HCEC 1CT (cell line): ENCODE data around the gene CDC14A.

Experiments used
- DNase-seq: peaks from one replicate; pipeline ENCODE4 v3.0.0-alpha.2; 2017

The CDC14A gene

GRCh38 chr1:100499194-100499811 is 147.0 kb downstream of the CDC14A start:
- DNase-seq, result no peak

- DNase-seq, result no peak
These were observed 149.9 kb downstream of the CDC14A start for GRCh38 chr1:100502052-100502792.

- DNase-seq, result no peak
These were observed 153.9 kb downstream of the CDC14A start for GRCh38 chr1:100506217-100506616.

GRCh38 chr1:100510451-100510850 is 158.1 kb downstream of the CDC14A start:
- no peak for DNase-seq

DNA sequence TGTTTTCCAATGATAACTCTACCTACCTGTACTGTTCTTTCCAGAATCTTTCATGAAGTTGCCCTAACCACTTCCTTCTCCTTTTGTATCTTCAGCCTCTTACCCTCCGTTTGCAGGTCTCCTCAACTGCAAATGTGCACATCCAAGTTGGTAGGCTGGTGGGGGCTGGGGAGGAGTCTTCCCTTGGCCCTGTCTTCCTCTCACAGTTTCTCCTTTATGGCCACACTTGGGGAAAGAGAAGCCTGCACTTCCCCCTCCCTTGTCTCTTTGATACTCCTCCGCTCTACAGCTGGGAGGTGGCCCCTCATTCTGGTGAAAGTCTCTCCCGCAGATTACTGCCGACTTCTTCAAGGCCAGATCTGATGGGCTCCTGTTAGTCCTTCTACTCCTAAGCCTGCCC is 158.8 kb downstream of the CDC14A start:
- DNase-seq, result no peak

- DNase-seq, result no peak
These were observed 159.5 kb downstream of the CDC14A start for GRCh38 chr1:100511773-100512172.

- DNase-seq, result no peak
These were observed 160.6 kb downstream of the CDC14A start for GRCh38 chr1:100512803-100513352.

DNA sequence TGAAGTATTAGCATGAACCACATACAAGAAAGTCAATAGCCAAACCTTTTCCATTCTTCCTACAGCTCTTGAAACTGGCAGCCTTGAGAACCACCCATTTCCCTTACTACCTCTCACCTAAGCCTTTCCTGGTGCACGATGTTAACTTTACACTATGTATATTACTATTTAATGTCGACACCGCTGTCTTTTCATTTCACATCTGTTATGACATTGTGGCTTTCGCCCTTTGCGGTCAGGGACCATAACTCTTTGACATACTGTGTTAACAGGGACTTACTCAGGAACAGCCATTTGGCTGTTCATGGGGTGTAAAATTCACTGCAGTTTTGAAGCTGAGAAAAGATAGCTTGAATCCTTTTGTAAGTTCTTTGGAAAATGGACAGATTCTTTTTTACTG is 164.6 kb downstream of the CDC14A start:
- DNase-seq, result no peak

GRCh38 chr1:100517515-100517914 is 165.2 kb downstream of the CDC14A start:
- DNase-seq, result no peak

- DNase-seq, result no peak
These were observed 165.7 kb downstream of the CDC14A start for GRCh38 chr1:100518023-100518422.

- DNase-seq, result peak; percentile 16
These were observed 170.8 kb downstream of the CDC14A start for GRCh38 chr1:100523038-100523652.

- DNase-seq, result no peak
These were observed 172.0 kb downstream of the CDC14A start for GRCh38 chr1:100524355-100524754.

DNA sequence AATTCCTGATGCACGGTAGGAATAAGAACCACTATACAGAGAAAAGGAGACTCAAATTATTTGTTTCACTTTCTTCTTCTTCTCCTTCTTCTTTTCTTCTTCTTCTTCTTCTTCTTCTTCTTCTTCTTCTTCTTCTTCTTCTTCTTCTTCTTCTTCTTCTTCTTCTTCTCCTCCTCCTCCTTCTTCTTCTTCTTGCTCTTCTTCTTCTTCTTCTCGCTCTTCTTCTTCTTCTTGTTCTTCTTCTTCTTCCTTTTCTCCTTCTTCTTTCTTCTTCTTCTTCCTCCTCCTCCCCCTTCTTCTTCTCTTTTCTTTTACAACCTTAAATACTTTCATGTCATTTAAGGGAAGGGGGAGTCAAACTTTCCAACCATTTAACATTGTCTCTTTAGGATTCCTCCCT is 174.6 kb downstream of the CDC14A start:
- DNase-seq, result no peak

- no peak for DNase-seq
These were observed 176.6 kb downstream of the CDC14A start for GRCh38 chr1:100528871-100529270.

DNA sequence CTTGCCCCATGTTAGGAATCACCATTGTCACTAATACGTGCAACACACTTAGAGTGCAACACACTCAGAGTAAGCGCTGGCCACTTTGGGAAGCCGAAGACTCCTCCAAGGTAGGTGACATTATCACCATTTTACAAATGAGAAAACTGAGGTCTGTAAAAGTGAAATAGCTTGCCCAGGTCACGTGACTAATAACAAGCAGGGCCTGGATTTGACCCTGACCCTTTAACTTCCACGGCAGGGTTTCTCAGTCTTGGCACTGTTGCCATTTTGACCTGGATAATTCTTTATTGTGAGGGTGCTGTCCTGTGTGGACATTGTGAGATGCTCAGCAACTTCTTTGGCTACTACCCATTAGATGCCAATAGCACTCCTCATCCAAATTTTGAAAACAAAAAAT is 177.8 kb downstream of the CDC14A start:
- no peak for DNase-seq

DNA sequence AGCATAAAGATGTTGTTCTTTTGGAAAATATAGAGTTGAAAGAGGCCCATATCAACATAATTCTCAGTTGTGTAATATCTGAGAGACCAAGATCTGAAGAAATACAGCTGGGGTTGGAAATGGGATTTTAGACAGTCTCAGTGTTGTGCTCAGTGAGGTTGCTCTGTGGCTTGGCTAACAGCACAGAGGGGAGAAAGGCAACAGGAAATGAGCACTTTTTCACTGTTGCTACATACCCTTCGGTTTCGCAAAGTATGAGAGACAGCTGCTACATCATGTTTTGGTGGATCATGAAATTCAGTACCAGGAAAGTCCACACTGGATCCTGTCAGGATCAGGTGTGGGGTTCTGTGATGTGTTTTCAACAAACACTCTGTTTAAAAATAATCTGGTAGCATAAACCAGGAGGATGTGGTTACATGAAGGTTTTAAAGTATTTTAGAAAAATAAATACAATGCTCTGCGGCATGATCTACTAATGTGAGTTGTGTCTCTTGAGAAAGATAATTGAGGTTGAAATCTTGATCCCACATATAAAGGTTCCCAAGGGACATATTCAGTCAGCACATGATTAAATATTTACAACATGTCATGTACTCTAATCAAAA is 178.7 kb downstream of the CDC14A start:
- DNase-seq, result peak; percentile 79

DNA sequence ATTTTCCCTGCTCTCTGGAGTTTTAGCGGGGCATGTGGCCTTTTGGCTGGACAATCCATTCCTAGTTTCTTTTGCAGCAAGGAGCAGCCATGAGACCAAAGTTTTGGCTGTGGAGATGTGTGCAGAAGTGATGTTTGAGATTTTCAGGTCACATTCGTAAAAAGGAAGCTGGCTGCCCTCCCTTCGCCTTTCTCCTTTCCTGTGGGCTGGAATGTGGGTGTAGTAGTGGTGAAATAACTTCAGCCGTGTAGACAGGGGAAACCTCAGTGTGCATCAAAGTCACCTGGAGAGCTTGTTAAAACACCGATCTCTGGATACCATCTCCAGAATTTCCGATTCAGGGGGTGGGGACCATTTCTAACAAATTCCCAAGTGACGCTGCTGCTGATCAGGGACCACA is 180.3 kb downstream of the CDC14A start:
- no peak for DNase-seq

- DNase-seq, result no peak
These were observed 183.0 kb downstream of the CDC14A start for GRCh38 chr1:100535264-100535663.

DNA sequence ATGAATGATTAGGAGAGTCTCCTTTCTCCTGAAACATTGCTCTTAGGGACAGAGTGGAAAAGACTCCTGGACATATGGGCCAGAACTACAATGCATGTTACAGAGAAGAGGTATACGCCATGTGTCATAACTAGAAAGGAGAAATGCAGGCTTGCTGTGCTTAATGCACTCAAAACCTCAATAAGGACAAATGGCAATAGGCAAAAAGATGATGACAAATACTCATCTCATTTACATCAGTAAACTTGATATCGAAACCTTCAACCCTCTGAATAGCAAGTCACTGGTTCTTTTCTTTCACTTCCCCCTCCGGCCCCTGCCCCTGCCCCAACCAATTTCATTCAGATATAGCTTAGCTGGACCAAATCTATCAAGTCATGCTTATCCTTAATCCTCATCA is 183.7 kb downstream of the CDC14A start:
- no peak for DNase-seq

DNA sequence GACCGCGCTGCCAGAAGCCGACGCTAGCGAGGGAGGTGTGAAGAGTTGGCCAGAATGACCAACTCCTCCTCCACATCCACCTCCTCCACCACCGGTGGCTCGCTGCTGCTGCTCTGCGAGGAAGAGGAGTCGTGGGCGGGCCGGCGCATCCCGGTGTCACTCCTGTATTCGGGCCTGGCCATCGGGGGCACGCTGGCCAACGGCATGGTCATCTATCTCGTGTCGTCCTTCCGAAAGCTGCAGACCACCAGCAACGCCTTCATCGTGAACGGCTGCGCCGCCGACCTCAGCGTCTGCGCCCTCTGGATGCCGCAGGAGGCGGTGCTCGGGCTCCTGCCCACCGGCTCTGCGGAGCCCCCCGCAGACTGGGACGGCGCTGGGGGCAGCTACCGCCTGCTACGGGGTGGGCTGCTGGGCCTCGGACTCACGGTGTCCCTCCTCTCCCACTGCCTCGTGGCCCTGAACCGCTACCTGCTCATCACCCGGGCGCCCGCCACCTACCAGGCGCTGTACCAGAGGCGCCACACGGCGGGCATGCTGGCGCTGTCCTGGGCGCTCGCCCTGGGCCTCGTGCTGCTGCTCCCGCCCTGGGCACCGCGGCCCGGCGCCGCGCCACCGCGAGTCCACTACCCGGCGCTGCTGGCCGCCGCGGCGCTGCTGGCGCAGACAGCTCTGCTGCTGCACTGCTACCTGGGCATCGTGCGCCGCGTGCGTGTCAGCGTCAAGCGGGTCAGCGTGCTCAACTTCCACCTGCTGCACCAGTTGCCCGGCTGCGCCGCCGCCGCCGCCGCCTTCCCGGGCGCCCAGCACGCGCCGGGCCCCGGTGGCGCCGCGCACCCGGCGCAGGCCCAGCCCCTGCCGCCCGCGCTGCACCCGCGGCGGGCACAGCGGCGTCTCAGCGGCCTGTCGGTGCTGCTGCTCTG is 186.9 kb downstream of the CDC14A start:
- DNase-seq, result no peak

DNA sequence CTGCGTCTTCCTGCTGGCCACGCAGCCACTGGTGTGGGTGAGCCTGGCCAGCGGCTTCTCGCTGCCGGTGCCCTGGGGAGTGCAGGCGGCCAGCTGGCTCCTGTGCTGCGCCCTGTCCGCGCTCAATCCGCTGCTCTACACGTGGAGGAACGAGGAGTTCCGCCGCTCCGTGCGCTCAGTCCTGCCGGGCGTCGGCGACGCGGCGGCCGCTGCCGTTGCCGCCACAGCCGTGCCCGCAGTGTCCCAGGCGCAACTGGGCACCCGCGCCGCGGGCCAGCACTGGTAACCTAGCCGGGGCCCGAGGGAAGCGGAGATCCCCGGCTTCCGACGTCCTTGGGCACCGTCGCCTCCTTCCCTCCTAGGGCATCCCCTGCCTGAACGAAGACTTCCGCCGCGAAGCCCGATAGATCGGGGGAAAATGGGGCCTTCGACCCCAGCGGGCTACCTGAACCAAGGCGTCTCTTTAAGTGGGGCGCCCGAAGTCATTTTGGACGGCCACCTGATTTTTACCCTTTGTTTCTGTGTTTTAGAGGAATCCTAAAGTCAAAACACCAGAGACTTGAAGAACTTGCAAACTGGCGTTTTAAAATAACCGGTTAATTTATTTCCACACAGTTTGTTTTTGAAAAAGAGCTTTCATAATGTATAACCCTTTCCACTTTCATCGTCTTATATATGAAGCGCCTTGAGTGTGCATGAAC is 187.7 kb downstream of the CDC14A start:
- DNase-seq, result peak; percentile 10

DNA sequence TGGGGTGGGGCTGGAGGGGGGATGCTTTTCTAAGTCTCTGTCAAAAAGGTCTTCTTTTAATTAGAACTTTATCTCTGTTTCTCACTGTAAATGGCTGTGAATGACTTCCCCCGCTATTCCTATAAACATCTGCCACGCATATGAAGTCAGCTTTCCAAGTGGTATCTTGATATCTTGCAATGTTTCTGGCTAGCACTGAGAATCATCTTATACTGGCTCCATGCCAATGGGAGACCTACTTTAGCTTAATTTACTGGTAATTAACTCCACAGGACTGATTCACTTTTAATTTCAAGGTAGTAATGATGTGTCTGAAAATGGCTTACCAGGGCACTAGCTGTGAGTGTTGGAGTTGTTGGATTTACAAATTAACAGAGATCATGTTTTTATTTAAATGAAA is 190.0 kb downstream of the CDC14A start:
- DNase-seq, result no peak
